Activated T-cell treated with anti-CD3 and anti-CD28 coated beads for 4 hours (primary cell): Measurements from ENCODE around the gene CIB2.
"Not testable (repeated sequence)": the region's sequence is repeated elsewhere in the genome, so short reads cannot be mapped to it uniquely, and the experiment has no call there.

Experiments used
- DNase-seq: peaks from one replicate; pipeline ENCODE4 v3.0.0-alpha.2; 2020

CIB2 gene

DNA sequence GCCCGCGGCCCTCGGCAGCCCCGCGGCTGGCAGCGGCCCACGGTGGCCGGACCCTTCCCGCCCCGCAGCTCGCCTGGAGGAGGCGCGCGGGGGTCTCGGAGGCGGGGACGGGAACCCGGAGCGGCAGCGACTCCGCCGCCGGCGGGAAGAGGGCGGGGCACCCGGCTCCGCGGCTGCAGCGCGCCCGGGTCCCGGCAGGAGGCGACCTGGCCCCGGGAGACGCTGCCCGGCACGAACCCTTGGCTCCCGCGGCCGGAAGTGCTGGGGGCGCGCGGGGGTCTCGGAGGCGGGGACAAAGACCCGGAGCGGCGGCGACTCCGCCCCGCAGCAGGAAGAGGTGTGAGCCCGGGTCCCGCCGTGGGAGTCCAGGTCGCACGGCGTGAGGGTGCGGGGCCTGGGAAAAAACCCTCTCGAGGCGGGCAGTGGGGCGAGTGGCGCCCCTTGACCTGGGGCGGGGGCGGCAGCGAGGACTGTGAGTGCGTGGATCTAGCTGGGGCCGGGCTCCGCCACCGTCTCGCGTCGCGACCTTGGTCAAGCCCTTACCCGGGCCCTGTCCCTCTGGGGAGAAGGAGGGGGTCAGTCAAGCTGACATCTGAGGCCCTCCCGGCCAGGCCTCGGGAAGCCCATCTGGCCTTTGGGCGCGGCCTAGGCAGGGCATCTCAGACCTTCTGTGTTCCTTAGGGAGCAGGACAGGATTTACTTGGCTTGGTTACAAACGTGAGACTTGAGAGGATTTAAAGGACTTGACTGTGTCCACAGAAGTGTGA, at the start of gene CIB2:
Gene CIB2, minus strand, starts transcription at position 151 of the 767 bp plus-strand sequence. CDS start 230 bp downstream, outside the sequence.
- DNase-seq, result peak; percentile 65

DNA sequence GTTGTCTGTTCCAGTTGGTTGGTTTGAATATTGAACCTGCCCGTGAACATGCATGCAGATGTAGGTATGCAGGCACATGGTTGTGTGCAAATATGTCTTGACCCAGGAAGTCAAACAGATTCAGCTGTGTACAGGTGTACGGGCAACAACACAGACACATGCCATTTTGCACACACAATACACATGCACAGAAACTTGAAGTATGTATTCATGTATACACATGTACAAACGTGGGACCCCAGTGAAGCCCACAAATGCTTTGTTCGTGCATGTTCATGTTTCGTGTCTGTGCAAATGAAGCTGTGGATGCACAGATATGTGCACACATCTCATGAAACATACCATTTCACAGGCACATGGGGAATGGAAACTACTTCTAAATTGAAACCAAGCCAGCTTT, 48.7 kb upstream of the CIB2 start:
- DNase-seq, result no peak

DNA sequence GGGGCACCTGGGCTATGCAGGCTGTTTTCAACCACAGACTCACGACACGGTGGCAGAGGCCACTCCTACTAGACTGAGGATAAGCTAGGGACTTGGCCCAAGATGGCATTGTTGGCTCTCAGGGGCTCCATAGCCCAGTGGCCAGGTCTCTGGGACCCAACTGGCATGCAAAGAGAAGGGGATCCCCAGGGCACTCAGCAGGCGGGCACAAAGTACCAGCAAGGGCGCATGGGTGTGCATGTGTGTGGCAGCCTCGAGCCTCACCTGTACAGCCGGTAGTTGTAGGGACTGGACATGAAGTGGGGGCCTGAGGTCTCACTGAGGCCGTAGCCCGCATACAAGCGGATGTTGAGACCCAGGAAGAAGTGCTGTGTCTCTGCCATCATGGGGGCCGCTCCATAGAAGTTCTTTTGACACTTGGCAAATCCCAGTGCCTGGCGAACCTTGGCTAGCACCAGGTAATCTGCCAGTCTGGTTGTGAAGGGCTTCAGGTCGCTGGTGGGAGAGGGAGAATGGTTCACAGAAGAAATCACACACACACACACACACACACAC, 48.1 kb upstream of the CIB2 start:
- DNase-seq, result no peak

DNA sequence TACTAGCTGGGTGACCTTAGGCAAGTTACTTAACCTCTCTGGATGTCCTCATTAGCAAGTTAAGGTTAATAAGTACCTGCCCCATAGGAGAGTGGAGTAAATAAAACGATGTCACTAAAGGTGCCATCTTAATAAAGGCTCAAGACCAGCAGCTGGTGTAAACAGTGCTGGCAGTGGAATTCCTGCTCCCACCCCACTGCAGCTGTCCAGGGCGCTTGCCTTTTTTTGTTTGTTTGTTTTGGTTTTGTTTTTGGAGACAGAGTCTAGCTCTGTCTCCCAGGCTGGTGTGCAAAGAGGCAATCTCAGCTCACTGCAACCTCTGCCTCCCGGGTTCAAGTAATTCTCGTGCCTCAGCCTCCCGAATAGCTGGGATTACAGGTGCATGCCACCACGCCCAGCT, 46.8 kb upstream of the CIB2 start:
- DNase-seq, result no peak

DNA sequence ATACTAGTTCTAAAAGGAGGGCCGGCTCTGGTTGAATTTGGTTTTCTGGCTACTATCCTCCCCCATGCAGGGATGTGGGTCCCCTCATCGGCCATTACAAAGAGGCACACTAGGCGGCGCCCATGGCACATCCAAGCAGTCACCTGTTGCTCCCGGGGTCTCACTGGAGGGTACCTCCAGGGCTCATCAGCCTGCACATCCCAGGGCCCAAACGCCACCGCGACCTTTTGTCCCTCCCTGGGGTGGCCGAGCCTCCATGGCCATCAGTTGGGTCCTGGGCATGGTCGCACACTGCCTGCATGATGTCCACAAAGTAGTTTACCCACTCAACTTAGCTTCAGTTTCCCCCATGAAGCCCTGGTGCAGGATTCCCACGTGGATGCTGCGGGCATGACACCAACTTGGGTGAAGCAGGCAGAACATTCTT, 46.2 kb upstream of the CIB2 start:
- no peak for DNase-seq

DNA sequence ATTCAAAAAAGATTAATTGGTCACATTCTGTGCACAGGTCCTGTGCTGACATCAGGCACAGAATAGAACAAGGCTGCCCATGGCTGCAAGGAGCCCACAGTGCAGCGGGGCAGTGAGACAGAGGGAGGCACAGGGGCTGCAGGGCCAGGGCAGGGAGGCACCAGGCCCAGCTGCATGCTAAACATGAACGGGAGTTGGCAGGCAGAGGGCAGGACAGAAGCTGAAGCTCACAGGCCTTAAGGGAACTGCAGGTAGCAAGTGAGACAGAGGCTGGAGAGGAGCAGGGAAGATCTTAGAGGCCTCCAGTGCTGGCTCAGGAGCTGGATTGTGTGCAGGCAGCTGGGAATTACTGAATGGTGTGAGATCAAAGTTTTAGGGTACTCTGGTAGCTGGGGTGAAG, 44.1 kb upstream of the CIB2 start:
- DNase-seq, result no peak

DNA sequence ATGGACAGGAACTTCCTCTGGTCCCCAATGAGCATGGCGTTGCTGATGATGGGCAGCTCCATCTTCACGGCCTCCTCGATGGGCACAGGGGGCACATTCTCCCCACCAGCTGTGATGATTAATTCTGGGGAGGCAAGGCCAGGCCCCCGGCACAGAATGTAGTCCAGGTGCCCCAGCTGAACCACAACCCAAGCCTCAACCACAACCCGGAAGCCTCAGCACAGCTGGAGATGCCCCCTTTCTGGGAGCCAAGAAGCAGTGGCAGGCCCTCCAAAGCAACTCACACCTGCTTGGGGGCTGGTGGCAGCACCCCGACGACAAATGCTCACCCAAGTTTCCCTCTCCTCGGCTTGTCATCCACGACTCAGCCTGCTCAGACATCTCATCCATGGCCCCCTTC, 43.2 kb upstream of the CIB2 start:
- no peak for DNase-seq

DNA sequence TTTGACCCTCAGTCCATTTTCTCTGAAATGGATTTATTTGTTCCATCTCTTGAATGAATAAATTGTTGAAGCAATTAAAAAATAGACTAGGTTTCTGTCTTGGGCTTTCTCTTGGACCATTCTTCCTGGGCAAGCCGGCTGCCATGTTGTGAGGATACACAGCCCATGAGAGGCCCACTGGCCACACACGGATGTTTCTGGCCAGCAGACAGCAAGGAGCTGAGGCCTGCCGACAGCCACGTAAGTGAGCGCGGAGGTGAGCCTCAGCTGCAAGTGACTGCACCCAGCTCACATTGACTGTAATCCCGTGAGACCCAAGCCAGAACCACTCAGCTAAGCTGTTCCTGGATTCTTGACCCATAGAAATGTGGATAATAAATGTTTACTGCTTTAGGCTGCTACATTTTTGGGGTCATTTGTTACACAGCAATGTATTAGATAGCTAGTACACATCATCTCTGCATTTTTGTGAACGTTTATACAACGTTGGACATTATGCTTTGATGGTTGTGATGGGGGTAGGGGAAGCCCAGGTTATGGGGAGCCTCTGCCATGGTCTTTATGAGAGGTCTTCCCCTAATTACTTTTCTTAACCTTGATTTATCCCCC, 40.7 kb upstream of the CIB2 start:
- DNase-seq, result no peak

DNA sequence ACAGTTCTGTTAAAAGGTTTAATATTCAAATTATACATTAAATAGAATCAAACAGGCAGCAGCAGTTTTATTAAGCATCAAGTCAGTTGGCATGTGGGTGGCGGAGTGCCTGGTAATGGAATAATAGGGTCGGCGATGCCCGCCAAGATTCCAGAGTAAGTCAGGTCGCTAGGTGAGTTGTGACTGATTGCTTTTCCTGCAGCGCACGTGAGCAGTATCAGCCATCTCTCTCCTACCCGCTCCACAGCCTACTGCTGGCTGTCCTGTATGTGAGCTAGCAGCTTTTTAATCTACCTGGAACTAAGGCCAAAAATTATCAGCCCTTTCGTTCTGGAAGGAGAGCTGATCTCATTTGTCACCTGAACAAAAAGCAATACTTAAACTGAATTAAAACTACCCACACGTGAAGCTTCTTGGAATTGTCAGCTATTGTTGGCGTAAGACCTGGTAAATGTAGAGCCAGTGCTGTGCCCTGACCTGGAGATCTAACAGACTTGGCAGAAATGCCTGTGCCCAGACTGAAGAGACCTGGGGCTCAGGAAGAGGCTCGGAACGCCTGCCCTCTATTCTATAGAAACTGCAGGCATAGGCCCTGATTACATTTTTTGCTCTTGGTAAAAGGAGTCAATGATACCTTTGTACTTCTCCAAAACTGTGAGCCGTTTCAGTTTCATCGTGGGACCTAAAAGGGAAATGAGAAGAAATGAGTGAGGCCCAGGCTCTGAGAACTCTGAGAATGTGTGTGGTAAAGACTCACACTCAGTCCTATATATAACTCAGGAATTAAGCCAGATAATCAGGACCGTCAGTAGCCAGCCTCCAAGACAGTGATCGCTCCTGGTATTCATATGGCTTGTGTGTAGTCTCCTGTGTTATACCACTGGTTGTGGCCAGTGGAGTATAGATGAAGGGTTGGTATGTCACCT, 39.9 kb upstream of the CIB2 start:
- no peak for DNase-seq

DNA sequence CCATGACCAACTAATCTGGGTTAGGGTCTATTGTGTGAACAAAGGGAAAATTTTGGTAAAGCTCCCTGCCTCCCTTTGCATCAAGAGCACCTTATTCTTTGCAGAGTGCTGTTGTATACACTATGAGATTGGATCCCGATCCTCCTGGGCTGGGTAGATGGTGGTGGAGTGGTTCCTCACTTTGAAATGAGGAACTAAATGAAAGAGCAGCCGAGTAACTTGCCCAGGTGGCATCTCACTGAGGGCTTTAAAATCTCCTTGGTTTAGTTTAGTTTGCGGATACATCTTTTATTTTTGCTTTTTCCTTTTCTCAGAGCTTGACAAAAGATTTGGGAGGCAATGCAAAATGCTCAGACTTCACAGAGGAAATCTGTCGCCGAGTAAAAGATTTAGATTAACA, 37.4 kb upstream of the CIB2 start:
- DNase-seq, result no peak

DNA sequence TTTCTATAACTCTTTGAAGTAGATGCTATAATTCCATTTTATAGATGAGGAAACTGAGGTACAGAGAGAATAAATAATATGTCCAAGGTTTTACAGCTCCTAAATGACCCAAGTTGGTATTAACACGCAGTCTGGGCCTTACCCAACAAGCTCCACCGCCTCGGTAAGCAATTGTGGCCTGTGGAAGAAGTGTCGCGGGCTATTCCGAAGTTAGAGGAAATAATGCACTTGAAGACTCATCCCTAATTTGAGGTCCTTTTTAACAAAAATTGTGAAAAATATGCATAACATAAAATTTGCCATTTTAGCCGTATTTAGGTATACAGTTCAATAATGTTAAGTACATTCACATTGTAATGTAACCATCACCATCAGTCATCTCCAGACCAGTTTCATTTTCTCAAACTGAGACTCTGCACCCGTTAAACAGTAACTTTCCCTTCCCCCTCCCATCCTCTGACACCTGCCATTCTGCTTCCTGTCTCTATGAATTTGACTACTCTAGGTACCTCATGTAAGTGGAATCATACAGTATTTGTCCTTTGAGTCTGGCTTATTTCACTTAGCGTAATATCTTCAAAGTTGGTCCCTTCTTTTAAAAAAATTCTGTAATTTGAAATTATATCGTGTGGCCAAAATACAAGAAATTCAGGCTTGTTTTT, 36.1 kb upstream of the CIB2 start:
- DNase-seq, result no peak

DNA sequence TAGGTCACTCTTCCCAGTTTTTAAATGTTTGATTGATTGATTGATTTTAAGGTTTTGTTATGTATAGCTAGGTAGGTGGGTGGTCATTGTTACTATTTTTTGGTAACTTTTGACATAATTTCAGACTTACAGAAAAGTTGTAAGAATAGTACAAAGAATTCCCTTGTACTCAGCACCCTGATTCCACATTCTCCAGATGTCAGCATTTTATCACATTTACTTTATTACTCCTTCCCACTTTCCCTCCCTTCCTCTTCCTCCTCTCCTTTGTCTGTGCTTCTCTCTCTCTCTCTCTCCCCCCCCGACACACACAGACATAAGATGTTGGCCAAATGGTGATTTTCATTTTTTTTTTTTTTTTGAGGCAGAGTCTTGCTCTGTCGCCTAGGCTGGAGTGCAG, 32.8 kb upstream of the CIB2 start:
- DNase-seq, result no peak

DNA sequence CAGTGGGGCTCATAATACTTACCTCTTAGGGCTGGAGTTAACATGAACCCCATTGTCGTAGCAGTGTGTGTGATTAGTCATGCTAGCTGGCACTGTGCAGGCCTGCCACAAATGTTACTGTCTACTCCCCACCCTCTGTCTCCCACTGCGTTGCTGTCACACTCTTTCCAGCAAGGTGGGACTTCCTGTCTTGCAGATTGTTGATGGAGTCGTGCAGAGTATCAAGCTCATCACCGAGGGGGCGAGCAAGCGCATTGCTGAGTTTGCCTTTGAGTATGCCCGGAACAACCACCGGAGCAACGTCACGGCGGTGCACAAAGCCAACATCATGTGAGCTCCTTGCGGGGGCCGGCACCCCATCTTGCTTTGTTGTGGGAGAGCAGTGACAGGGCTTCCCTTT, 30.8 kb upstream of the CIB2 start:
- no peak for DNase-seq

DNA sequence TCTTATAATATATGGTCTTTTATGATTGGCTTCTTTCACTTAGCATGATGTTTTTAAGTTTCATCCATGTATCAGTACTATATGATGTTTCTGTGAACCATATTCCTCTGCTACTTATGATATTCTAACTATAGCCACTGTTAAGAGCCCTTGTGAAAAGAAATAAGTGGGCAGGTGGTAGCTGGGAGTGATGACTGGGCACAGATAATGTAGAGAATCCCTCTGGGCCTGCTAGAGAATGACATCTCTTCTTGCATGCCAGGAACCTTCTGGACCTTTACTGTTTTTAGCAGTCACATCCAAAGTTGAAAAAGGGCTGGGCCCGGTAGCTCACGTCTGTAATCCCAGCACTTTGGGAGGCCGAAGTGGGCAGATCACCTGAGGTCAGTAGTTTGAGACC, 28.1 kb upstream of the CIB2 start:
- no peak for DNase-seq

DNA sequence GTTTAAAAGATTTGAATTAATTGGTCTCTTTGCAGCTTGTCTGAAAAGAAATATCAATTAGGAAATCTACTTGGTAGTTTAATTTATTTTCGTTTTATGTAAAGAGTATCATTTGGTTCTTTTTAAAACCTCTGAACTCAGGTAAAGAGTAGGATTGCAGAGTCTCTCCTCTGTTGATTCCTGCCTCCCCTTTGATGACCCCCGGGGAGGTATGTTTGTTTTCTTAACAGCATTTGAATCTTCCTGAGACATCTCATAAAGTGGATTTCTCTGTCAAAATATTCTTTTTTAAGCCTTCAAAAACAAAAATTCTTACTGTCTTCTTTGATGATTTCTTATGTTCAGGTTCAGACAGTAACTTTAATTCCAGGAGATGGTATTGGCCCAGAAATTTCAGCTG, 26.0 kb upstream of the CIB2 start:
- no peak for DNase-seq

DNA sequence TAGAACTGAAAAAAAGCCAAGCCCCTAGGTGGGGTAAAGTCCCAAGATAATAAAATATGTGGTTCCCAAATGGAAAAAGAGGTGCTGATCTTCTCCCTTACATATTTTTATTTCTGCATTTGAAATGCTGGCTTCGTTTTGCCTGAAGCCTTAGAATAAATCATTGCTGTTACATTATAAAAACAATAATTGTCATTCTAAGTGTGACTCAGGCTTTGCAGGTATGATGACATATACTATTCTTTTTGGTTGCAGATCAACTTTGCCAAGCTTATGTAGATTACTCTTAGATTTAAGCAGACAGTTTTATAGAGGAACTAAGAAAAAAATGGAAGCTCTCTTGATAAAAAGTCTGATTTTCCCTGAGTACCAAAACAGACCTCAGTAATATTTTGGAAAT, 25.4 kb upstream of the CIB2 start:
- DNase-seq, result no peak

DNA sequence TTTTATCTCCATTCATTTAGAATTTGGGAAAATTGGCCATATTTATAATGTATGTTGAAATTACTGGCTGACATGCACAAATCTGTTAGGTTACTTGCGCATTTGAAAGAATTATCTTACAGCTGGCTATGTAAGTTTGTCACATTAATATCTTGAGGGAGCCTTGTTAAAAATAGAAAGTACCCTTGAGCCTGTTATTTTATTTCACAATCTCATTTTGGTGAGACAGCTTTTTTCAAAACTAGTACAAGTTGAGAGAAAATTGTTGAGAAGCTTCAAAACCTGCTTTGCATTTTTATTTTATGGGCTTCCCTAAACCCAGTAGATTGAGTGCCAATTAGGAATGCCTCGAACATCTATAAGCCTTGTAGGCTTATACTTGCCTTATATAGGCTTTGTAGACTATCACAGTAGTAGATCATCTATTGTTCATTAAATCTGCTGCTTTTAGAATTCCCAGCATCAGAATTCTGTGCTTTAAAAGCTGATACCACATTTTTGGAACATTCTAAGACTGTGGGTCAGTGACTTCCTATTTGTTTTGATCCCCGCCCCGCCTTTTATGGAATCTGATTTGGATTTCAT, 24.2 kb upstream of the CIB2 start:
- DNase-seq, result no peak

DNA sequence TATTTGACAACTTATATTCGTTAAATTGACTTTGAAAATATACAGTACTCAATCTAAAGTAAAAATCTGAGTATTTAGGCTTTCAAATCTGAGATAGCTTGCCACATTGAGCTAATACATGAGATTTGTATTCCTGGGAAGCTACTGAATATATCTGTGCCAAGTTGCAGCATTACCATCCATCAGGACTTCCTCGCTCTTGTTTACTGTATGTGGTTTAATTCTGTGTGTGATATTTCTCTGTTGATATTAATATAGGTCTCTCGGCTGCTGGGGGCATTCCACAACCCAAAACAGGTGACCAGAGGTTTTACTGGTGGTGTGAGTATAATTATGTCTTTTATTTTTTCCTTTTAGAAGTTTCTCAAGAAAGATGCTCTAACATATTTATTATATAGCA, 23.7 kb upstream of the CIB2 start:
- DNase-seq, result no peak

DNA sequence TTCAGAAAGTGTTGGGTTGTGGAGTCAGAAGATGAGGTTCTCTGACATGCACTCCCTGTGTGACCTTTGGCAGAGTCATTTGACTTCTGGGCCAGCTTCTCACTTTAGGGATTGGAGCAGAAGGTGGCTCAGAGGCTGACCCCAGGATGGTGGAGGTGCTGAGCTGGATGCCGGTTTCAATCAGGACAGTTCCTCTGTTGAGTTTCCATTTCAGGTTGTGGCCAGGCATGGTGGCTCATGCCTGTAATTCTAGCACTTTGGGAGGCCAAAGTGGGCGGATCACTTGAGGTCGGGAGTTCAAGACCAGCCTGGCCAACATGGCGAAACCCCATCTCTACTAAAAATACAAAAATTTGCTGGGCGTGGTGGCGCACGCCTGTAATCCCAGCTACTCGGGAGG, 19.8 kb upstream of the CIB2 start:
- not testable (repeated sequence) for DNase-seq

DNA sequence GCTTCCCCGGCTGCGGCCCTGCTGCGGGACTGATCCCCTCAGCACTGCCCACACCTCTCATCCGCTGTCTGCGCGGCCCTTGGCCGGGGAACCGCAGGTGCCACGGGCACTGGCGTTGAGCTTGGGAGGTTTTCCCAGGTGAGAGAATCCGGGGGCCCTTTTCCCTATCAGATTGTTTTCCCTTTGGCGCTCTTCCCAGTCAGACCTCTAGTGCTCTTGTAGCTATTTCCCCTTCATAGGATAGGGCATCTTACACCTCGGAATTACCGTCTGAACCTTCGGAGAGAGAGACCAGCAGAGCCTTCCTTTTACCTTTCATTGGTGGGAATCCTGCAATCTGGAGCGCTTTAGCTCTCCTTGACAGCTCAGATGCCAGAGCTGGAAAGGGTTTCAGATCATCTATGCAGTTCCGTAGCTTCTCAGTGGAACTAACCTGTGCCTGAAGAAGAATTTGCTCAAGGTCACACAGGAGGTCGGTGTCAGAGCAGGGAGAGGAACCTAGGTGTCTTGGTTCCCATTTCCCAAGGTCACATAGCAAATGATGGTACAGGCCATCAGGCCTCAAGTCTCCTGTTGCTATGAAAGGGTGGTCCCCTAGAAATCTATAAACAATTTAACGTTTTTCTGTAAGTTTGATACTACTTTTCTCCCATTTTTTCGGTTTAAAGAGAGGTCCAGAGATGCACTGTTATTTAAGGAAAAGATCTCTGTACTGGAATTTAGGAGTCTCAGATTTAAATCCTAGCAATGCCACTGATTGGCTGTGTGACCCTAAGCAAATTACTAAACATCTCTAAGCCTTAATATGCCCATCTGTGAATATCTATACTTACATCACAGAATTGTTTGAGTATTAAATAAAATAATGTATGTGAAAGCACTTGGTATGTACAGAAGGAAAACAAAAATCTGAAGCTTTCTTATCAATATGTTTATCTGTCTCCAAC, 18.8 kb upstream of the CIB2 start:
- no peak for DNase-seq
